Activated T-cell treated with anti-CD3 and anti-CD28 coated beads, Interleukin-2, amount 50 U/mL, for 72 hours (primary cell): Measurements from ENCODE around the gene DMRTA2. TPM values are rescaled to one million over a fixed set of nuclear protein-coding genes. Genes with fewer than 3 reads are reported as not detected.

ENCODE experiments used
- ATAC-seq, 2 donors: fragments of 150-1000 bp; cut with Tn5 transposase; replicated peaks in 1 of 2; 2 replicates each; pipeline ENCODE4 v1.10.0; 2021; ENCODE audit warnings: moderate library complexity in 2 of 2, mild to moderate bottlenecking in 1 of 2
- DNase-seq, 2 donors: peaks; one replicate each; pipeline ENCODE4 v3.0.0; 2021 to 2022; ENCODE audit warnings: mixed read lengths in 1 of 2
- H3K27ac Mint-ChIP-seq: one replicate; pipeline ENCODE4 v1.8.0; 2022; ENCODE audit warnings: mild to moderate bottlenecking, moderate library complexity, mixed read lengths
- H3K27me3 Mint-ChIP-seq: one replicate; pipeline ENCODE4 v1.8.0; 2022; ENCODE audit warnings: low read depth, mixed read lengths
- H3K36me3 Mint-ChIP-seq, 2 donors: one replicate each; pipeline ENCODE4 v1.8.0; 2022; ENCODE audit warnings: mixed read lengths in 2 of 2, mild to moderate bottlenecking in 1 of 2; ENCODE audit not compliant: insufficient read depth in 2 of 2
- H3K4me1 Mint-ChIP-seq: one replicate; pipeline ENCODE4 v1.8.0; 2022; ENCODE audit warnings: low read depth, mixed read lengths
- H3K4me3 Mint-ChIP-seq, 2 donors: one replicate each; pipeline ENCODE4 v1.8.0; 2022; ENCODE audit warnings: mild to moderate bottlenecking in 2 of 2, mixed read lengths in 2 of 2, moderate library complexity in 2 of 2
- H3K9me3 Mint-ChIP-seq, 2 donors: one replicate each; pipeline ENCODE4 v1.8.0; 2022; ENCODE audit warnings: mixed read lengths in 2 of 2
- total RNA-seq, 2 donors: library from RNA; stranded (reverse); gene quantifications; one replicate each; pipeline ENCODE4 v1.2.3, GENCODE V29; 2022

The DMRTA2 gene
- total RNA-seq, 2 donors from 2014 or later = not detected

DNA sequence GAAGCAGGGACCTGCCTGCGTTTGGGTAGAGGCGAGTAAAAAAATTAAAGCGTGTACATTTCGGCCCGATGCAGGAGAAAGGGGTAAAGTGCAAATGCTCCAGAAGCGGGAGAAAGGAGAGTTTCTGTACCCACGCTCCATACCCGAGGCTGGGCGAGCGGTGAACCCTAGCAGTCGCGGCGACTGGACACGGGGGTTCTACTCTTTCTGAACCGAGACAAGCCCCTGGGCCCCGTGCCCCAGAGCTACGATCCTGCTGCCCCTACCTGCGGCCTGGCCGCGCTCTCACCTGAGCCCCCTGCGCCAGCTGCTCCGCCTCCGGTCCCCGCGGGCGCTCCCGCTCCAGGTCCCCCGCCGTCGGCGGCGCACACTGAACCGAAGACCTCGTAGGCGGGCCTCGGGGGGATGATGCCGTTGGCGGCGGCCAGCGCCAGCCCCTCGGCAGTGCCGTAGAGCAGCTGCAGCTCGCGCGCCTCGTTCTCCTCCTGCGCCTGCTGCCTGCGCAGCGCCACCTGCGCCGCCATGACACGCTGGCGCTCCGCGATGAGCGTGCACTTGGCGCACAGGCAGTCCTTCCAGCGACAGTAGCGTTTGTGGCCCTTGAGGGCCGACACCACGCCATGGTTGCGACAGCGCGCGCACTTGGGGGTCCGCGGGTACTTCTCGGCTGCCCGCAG is 2.4 kb downstream of the DMRTA2 start:
- peaks cover 4 to 6% of the 10 kb centered on the region in 2 donors for H3K36me3 Mint-ChIP-seq
- peaks cover 82% of the 10 kb centered on the region for H3K27me3 Mint-ChIP-seq
- peak in 1 of 2 donors; percentile 53 for DNase-seq
- H3K27ac Mint-ChIP-seq = no peak overlapping the region
- ATAC-seq = peak; percentile 42 to 52
- H3K4me1 Mint-ChIP-seq = peaks cover 72% of the 10 kb centered on the region
- H3K4me3 Mint-ChIP-seq = peak overlapping the region; percentile 60 to 68
- no peaks in the 10 kb centered on the region for H3K9me3 Mint-ChIP-seq

GRCh38 chr1:50419907-50420677 is 3.2 kb downstream of the DMRTA2 start:
- ATAC-seq (no peak), DNase-seq (no peak)
- Mint-ChIP-seq H3K27me3 (peaks cover 78% of the 10 kb centered on the region), H3K9me3 (no peaks in the 10 kb centered on the region), H3K4me3 (peak overlapping the region; percentile 60 to 68), H3K4me1 (peaks cover 65% of the 10 kb centered on the region), H3K27ac (peak overlapping the region; percentile 38), H3K36me3 (peaks cover 4 to 6% of the 10 kb centered on the region in 2 donors)

DNA sequence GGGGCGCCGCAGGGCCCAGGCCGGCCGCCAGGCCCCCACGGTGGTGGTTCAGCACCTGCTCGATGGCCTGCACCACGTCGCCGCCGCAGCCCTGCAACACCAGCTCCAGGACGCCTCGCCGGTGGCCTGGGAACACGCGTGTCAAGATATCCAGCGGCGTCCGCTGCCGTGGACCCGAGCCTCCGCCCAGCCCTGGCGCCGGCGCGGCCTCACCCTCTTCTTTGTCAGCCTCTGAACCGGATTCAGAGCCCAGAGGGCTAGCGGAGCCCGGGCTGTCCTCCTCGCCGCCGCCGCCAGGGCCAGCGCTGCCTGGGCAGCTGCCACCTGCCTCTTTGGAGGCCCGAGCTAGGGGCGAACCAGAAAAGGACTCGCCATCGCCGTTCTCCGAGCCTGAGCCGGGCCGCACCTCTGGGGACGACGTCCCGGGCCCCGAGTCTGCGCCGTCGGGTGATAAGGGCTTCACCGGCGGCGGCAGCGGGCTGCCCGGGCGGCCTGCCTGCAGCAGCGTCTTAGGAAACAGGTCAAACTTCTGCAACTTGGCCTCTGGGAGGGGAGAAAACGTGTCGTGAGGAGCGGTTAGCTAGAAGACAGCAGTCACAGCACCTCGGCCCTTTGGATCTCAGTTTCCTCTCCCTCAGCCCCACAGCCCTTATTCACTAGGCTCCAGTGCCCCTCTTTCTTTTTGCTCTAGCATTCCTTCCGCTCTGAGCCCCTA is 3.9 kb downstream of the DMRTA2 start:
- peaks cover 78% of the 10 kb centered on the region for H3K27me3 Mint-ChIP-seq
- peaks cover 57% of the 10 kb centered on the region for H3K4me1 Mint-ChIP-seq
- H3K9me3 Mint-ChIP-seq = peaks cover 0 to 1% of the 10 kb centered on the region in 2 donors
- DNase-seq (no peak), ATAC-seq (no peak)
- H3K27ac Mint-ChIP-seq = no peak overlapping the region
- peaks cover under 1 to 3% of the 10 kb centered on the region in 2 donors for H3K36me3 Mint-ChIP-seq
- peak overlapping the region; percentile 60 to 68 for H3K4me3 Mint-ChIP-seq

- DNase-seq (no peak), ATAC-seq (peak in 1 of 2 donors; percentile 10)
- H3K27ac Mint-ChIP-seq = no peak overlapping the region
- peaks cover 50% of the 10 kb centered on the region for H3K4me1 Mint-ChIP-seq
- peaks cover 79% of the 10 kb centered on the region for H3K27me3 Mint-ChIP-seq
- peaks cover 0 to 1% of the 10 kb centered on the region in 2 donors for H3K9me3 Mint-ChIP-seq
- H3K4me3 Mint-ChIP-seq = peak overlapping the region; percentile 50 to 74
- H3K36me3 Mint-ChIP-seq = peaks cover 0 to 2% of the 10 kb centered on the region in 2 donors
Observed at GRCh38 chr1:50418600-50419109, 4.6 kb downstream of the DMRTA2 start.

- Mint-ChIP-seq H3K36me3 (peaks cover 0 to 3% of the 10 kb centered on the region in 2 donors), H3K4me3 (peak overlapping the region; percentile 33 to 74), H3K27me3 (peaks cover 81% of the 10 kb centered on the region), H3K4me1 (peaks cover 45% of the 10 kb centered on the region), H3K27ac (peak overlapping the region; percentile 71), H3K9me3 (peaks cover 0 to 1% of the 10 kb centered on the region in 2 donors)
- DNase-seq (no peak), ATAC-seq (no peak)
Observed at GRCh38 chr1:50417946-50418599, 5.2 kb downstream of the DMRTA2 start.

- H3K27ac Mint-ChIP-seq = peak overlapping the region; percentile 71
- peaks cover 0 to 4% of the 10 kb centered on the region in 2 donors for H3K9me3 Mint-ChIP-seq
- peak overlapping the region in 1 of 2 donors; percentile 34 for H3K4me3 Mint-ChIP-seq
- peaks cover 81% of the 10 kb centered on the region for H3K27me3 Mint-ChIP-seq
- H3K4me1 Mint-ChIP-seq = peaks cover 39% of the 10 kb centered on the region
- DNase-seq = no peak
- H3K36me3 Mint-ChIP-seq = peaks cover 0 to 5% of the 10 kb centered on the region in 2 donors
- ATAC-seq = no peak
Observed at GRCh38 chr1:50417507-50417906, 5.7 kb downstream of the DMRTA2 start.

DNA sequence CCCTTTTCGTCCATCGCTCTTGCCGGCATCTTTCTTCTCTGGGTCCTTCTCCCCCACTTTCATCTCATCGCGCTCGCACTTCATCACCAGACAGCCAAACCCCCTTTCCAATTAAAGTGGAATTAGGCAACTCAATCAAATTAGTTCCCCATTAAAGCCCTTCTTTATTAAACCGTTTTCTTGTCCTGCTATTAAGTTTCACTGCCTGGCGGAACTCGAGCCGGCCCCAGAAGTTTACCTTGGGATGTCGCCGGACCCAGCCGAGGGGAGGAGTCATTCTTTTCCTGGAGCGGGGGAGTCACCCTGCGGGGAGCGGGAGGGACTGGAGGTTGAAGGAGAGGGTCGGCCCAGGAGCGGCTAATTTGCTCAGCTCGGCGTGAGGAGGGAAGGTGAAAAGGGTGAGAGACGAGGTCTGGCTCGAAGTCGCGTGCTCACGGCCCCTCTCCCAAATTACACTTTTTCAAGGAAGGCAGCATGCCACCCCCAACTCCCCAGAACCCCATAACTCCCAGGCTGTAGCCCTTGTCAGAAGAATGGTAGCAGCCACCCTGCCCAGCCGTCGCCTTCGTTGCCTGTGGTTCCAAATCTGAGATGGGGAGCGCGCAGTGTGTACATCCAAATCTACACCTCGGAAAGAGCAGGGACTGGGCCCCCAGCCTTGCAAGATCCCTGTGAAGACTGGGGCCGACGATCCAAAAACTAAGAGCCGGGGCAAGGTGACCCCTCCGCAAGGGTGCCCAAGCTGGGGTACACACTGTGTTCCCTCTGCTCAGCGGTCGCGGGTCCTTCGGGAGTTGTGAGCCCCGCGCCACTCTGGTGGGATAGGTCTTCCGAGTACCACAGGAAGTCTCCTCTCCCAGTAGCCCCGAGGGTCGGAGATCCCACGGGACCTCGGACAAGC is 6.4 kb downstream of the DMRTA2 start:
- H3K36me3 Mint-ChIP-seq = peaks cover 0 to 5% of the 10 kb centered on the region in 2 donors
- H3K27ac Mint-ChIP-seq = no peak overlapping the region
- H3K9me3 Mint-ChIP-seq = peaks cover 0 to 4% of the 10 kb centered on the region in 2 donors
- peaks cover 34% of the 10 kb centered on the region for H3K4me1 Mint-ChIP-seq
- peaks cover 77% of the 10 kb centered on the region for H3K27me3 Mint-ChIP-seq
- ATAC-seq = no peak
- DNase-seq = no peak
- peak overlapping the region; percentile 10 to 38 for H3K4me3 Mint-ChIP-seq

DNA sequence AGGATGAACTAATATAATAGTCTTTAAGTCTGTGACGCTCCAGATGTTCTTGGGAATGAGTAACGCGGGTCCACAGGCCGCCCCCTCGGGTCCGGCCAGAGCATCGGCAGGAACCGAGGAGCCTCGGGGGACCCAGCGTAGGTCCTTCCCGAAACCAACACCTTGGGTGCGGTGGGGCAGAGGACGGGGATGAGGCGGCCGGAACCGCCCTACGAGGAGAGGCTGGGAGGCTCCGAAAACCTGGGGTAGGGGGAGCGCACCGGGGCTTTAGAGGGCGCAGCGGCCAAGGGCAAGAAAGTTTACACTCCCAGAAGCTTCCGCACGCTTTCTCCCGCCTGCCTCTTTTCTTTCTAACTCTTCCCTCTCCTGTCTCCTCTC is 7.1 kb downstream of the DMRTA2 start:
- H3K4me3 Mint-ChIP-seq = peak overlapping the region; percentile 10 to 38
- peaks cover 0 to 5% of the 10 kb centered on the region in 2 donors for H3K36me3 Mint-ChIP-seq
- no peak overlapping the region for H3K27ac Mint-ChIP-seq
- ATAC-seq (no peak), DNase-seq (no peak)
- H3K9me3 Mint-ChIP-seq = peaks cover 0 to 4% of the 10 kb centered on the region in 2 donors
- peaks cover 29% of the 10 kb centered on the region for H3K4me1 Mint-ChIP-seq
- H3K27me3 Mint-ChIP-seq = peaks cover 72% of the 10 kb centered on the region

DNA sequence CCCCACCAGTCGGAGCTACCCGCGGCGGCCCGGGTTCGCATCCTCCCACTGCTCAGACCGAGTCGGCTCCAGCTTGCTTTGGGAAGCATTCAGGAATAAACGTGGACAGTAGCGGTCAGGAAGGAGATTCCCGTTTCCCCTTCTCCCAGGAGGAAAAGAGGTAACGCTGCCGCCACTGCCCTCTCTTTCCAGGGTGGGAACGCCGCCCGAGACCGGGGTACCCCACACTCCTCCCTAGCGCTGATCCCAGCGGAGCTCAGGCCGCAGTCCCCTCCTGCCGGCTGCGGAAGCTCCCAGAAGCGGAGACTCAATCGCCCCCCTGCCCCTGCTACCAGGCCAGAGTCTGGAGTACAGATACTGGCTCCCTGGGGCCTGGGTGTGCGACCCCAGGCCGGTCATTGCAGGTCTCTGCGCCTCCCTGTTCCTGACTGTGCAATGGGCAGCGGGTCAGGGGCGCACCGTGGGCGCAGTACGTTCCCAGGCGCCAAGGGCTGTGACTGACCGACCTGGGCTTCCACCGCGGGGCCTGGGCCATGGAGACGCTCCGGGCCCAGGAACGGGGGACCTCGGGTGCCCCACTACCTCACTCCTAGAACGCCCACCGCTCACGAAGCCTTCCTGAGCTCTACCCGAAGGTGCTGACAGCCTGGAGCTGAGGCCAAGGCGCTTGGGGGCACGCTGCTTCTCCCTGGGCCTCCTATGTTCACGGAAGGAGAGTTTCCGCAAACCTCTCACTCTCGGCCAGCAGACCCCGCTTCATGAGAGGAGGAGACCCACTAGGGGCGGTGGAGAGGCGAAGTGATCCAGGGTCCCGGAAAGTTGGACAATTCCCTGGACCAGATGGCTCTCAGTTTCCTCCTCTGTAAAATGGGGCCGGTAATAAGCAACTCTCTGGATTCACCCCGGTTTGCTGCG is 7.8 kb downstream of the DMRTA2 start:
- H3K4me3 Mint-ChIP-seq = no peak overlapping the region
- no peak overlapping the region for H3K27ac Mint-ChIP-seq
- no peak for DNase-seq
- ATAC-seq = no peak
- H3K36me3 Mint-ChIP-seq = peaks cover 0 to 5% of the 10 kb centered on the region in 2 donors
- peaks cover 70% of the 10 kb centered on the region for H3K27me3 Mint-ChIP-seq
- H3K4me1 Mint-ChIP-seq = peaks cover 27% of the 10 kb centered on the region
- peaks cover 0 to 6% of the 10 kb centered on the region in 2 donors for H3K9me3 Mint-ChIP-seq

DNA sequence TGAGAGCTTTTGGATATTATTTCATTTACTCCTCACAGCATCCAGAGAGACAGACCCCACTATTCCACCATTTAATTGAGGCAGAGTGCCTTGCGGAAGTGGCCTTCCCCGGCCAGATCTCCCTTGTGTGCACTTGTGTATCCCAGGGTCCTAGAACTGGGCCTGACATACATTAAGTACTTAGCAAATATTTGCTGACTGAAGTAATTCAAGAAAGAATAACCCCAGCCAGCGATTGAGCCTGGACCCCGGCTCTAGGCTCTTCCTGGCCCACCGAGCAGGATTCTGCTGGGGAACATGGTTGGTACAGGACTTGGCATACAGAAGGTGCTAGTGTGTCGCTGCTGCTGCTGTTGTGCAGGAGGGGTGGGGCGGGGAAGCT is 8.4 kb downstream of the DMRTA2 start:
- Mint-ChIP-seq H3K36me3 (peaks cover 0 to 5% of the 10 kb centered on the region in 2 donors), H3K4me1 (peaks cover 21% of the 10 kb centered on the region), H3K27ac (no peak overlapping the region), H3K9me3 (peaks cover 0 to 6% of the 10 kb centered on the region in 2 donors), H3K27me3 (peaks cover 69% of the 10 kb centered on the region), H3K4me3 (no peak overlapping the region)
- DNase-seq (no peak), ATAC-seq (no peak)
